ENCODE measurements around the gene TRIM24.

TRIM24 gene

DNA sequence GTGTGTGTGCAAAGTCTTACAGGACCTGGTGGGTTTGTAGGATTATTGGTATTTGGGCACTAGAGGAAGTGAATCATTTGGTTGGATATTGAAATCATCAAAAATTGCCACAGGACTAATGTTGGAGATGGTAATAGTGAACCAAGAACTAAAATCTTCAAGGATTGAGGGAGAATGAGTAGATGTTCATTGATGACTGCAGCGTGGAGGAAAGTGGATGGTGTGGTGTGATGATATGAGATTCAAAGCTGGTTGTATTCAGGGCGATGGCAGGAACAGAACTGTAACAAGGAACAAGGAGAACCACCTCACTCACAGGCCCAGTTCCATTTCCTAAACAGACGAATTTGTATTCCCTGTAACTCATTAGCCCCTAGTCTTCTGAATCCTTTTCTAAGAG lies 90.3 kb downstream of the TRIM24 start:
- Histone ChIP-seq H3K9me2 (replicated peaks; ENCODE audit: low read depth, low read length) (no peaks in the 10 kb centered on the region), H3K9ac (ENCODE audit: low read depth, low read length, poor library complexity, severe bottlenecking) (no peak overlapping the region), H3K4me3 (ENCODE audit: low read length, poor library complexity, severe bottlenecking) (no peak overlapping the region), H3K4me1 (ENCODE audit: insufficient read depth, low read length, poor library complexity, severe bottlenecking) (no peaks in the 10 kb centered on the region), H2AFZ (ENCODE audit: low read length) (no peak overlapping the region), H3F3A (ENCODE audit: low read depth) (no peaks in the 10 kb centered on the region), H4K20me1 (ENCODE audit: insufficient read depth, low read length, poor library complexity, severe bottlenecking) (no peaks in the 10 kb centered on the region), H3K4me2 (ENCODE audit: low read depth, low read length, poor library complexity, severe bottlenecking) (no peak overlapping the region), H3K9me3 (ENCODE audit: insufficient read depth, low read depth, low read length) (no peaks in the 10 kb centered on the region), H3K79me2 (ENCODE audit: insufficient read depth, low read length) (no peaks in the 10 kb centered on the region), H3K36me3 (ENCODE audit: insufficient read depth, low read length) (peaks cover 92% of the 10 kb centered on the region), H3K27me3 (ENCODE audit: insufficient read depth, low read length, poor library complexity, severe bottlenecking) (no peaks in the 10 kb centered on the region)
- TF ChIP-seq EZH2phosphoT487 (IDR thresholded peaks at IDR 0.05; ENCODE audit: borderline replicate concordance) = no peak
- TF ChIP-seq, protein P1, sequence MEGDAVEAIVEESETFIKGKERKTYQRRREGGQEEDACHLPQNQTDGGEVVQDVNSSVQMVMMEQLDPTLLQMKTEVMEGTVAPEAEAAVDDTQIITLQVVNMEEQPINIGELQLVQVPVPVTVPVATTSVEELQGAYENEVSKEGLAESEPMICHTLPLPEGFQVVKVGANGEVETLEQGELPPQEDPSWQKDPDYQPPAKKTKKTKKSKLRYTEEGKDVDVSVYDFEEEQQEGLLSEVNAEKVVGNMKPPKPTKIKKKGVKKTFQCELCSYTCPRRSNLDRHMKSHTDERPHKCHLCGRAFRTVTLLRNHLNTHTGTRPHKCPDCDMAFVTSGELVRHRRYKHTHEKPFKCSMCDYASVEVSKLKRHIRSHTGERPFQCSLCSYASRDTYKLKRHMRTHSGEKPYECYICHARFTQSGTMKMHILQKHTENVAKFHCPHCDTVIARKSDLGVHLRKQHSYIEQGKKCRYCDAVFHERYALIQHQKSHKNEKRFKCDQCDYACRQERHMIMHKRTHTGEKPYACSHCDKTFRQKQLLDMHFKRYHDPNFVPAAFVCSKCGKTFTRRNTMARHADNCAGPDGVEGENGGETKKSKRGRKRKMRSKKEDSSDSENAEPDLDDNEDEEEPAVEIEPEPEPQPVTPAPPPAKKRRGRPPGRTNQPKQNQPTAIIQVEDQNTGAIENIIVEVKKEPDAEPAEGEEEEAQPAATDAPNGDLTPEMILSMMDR (conservative IDR thresholded peaks at IDR 0.05; ENCODE audit: low read length) = no peak

DNA sequence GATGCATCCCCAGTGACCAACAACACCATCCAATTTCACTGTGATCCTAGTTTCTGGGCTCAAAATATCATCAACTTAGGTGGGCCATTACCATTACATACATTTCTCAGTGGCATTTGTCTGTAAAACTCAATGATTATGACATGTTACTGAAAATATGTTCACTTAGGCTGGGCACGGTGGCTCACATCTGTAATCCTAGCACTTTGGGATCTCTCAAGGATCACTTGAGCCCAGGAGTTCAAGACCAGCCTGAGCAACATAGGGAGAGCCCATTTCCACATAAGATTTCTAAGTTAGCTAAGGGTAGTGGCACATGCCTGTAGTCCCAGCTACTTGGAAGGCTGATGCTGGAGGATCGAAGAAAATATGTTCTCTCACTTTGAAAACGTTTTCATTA lies 91.0 kb downstream of the TRIM24 start:
- Histone ChIP-seq H3K9me3 (ENCODE audit: insufficient read depth, low read depth, low read length) (peaks cover 5% of the 10 kb centered on the region; the same call in 1 of the 2 replicates), H3K79me2 (ENCODE audit: insufficient read depth, low read length) (no peaks in the 10 kb centered on the region), H2AFZ (ENCODE audit: low read length) (no peak overlapping the region), H4K20me1 (ENCODE audit: insufficient read depth, low read length, poor library complexity, severe bottlenecking) (no peaks in the 10 kb centered on the region), H3K9ac (ENCODE audit: low read depth, low read length, poor library complexity, severe bottlenecking) (no peak overlapping the region), H3K4me1 (ENCODE audit: insufficient read depth, low read length, poor library complexity, severe bottlenecking) (no peaks in the 10 kb centered on the region), H3K27me3 (ENCODE audit: insufficient read depth, low read length, poor library complexity, severe bottlenecking) (no peaks in the 10 kb centered on the region), H3F3A (ENCODE audit: low read depth) (no peaks in the 10 kb centered on the region), H3K36me3 (ENCODE audit: insufficient read depth, low read length) (peaks cover 91% of the 10 kb centered on the region), H3K9me2 (replicated peaks; ENCODE audit: low read depth, low read length) (no peaks in the 10 kb centered on the region), H3K4me2 (ENCODE audit: low read depth, low read length, poor library complexity, severe bottlenecking) (no peak overlapping the region), H3K4me3 (ENCODE audit: low read length, poor library complexity, severe bottlenecking) (no peak overlapping the region)
- TF ChIP-seq EZH2phosphoT487 (IDR thresholded peaks at IDR 0.05; ENCODE audit: borderline replicate concordance) = no peak
- TF ChIP-seq, protein P1 (conservative IDR thresholded peaks at IDR 0.05; ENCODE audit: low read length) = no peak

DNA sequence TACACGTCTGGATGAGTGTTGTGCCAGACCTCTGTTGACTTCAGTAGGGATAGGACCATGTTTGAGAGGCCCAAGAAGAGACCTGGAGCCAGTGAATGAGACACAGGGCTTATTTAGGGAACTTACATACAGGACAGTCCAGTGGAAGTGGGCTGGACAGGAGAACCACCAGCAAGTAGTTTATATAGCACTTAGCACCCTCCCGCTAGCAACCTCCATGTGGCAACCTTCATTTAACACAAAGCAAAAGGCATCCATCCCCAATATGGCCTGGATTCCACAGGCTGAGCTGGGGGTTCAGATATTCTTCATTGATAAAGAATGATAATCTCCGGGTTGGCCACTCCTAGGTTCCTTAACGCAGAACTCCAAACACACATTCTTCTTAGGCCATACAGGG lies 93.7 kb downstream of the TRIM24 start:
- Histone ChIP-seq H3K4me3 (ENCODE audit: low read length, poor library complexity, severe bottlenecking) (no peak overlapping the region), H3K27me3 (ENCODE audit: insufficient read depth, low read length, poor library complexity, severe bottlenecking) (no peaks in the 10 kb centered on the region), H3K36me3 (ENCODE audit: insufficient read depth, low read length) (peaks cover 94% of the 10 kb centered on the region), H3K9me2 (replicated peaks; ENCODE audit: low read depth, low read length) (no peaks in the 10 kb centered on the region), H3K79me2 (ENCODE audit: insufficient read depth, low read length) (no peaks in the 10 kb centered on the region), H3K9ac (ENCODE audit: low read depth, low read length, poor library complexity, severe bottlenecking) (no peak overlapping the region), H3F3A (ENCODE audit: low read depth) (no peaks in the 10 kb centered on the region), H3K4me1 (ENCODE audit: insufficient read depth, low read length, poor library complexity, severe bottlenecking) (no peaks in the 10 kb centered on the region), H3K9me3 (ENCODE audit: insufficient read depth, low read depth, low read length) (peaks cover 24% of the 10 kb centered on the region), H4K20me1 (ENCODE audit: insufficient read depth, low read length, poor library complexity, severe bottlenecking) (no peaks in the 10 kb centered on the region), H2AFZ (ENCODE audit: low read length) (no peak overlapping the region), H3K4me2 (ENCODE audit: low read depth, low read length, poor library complexity, severe bottlenecking) (no peak overlapping the region)
- TF ChIP-seq EZH2phosphoT487 (IDR thresholded peaks at IDR 0.05; ENCODE audit: borderline replicate concordance) = no peak
- TF ChIP-seq, protein P1 (conservative IDR thresholded peaks at IDR 0.05; ENCODE audit: low read length) = no peak
